Measurements from ENCODE around the gene C1orf210.

GRCh38 chr1:43279666-43280065 lies 5.7 kb downstream of the C1orf210 start:
- TF ChIP-seq EZH2 (IDR thresholded peaks at IDR 0.05) (no peak), POLR2AphosphoS5 (IDR thresholded peaks at IDR 0.05; ENCODE audit: borderline replicate concordance, low read depth, low read length) (no peak), FOXP2 (optimal IDR thresholded peaks at IDR 0.05; ENCODE audit: control extremely low read depth, extremely low read length, insufficient read depth) (no peak)

All from SK-N-MC (cell line).